ENCODE results near the gene TNFRSF18.

GRCh38 chr1:1157914-1158710 lies 48.3 kb downstream of the TNFRSF18 start:
- TF ChIP-seq CTCF (IDR thresholded peaks at IDR 0.05): no peak
- TF ChIP-seq POLR2A (IDR thresholded peaks at IDR 0.05): no peak
